Skeletal muscle cell (primary cell): Measurements from ENCODE around the gene SYTL4.
"Not testable (repeated sequence)": the region's sequence is repeated elsewhere in the genome, so short reads cannot be mapped to it uniquely, and the experiment has no call there.

Experiments
- DNase-seq: peaks from one replicate; pipeline ENCODE4 v3.0.0-alpha.2; 2010; ENCODE audit warnings: low read depth
- H3K4me3 ChIP-seq: 2 replicates; pipeline ENCODE4 v1.5.1; 2011; ENCODE audit warnings: low read depth, mild to moderate bottlenecking, control low read depth, low read length, moderate library complexity

Gene SYTL4

GRCh38 chrX:100731441-100732281, at the start of gene SYTL4:
TSS of gene SYTL4 (minus strand) at chrX:100732121. CDS start at chrX:100702037, 30,084 bp downstream.
- no peak for DNase-seq
- H3K4me3 ChIP-seq: peak within 1 kb of the TSS; percentile 65

- DNase-seq, H3K4me3 ChIP-seq: not testable (repeated sequence)
Observed at GRCh38 chrX:100769439-100769838, 37.5 kb upstream of the SYTL4 start.

- no peak for DNase-seq
Observed at GRCh38 chrX:100768679-100769338, 36.9 kb upstream of the SYTL4 start.

GRCh38 chrX:100750883-100751282, 19.0 kb upstream of the SYTL4 start:
- DNase-seq: no peak

More at GRCh38 chrX:100768679-100769338, 36.9 kb upstream of the SYTL4 start:
- H3K4me3 ChIP-seq: no peak overlapping the region

GRCh38 chrX:100748108-100748507, 16.2 kb upstream of the SYTL4 start:
- no peak overlapping the region for H3K4me3 ChIP-seq
- DNase-seq: no peak

More at GRCh38 chrX:100750883-100751282, 19.0 kb upstream of the SYTL4 start:
- H3K4me3 ChIP-seq: no peak overlapping the region

GRCh38 chrX:100747703-100748102, 15.8 kb upstream of the SYTL4 start:
- no peak overlapping the region for H3K4me3 ChIP-seq
- DNase-seq: no peak

- no peak for DNase-seq
- H3K4me3 ChIP-seq: no peak overlapping the region
Observed at GRCh38 chrX:100747090-100747489, 15.2 kb upstream of the SYTL4 start.

- no peak for DNase-seq
Observed at GRCh38 chrX:100745806-100746537, 14.1 kb upstream of the SYTL4 start.

GRCh38 chrX:100745205-100745604, 13.3 kb upstream of the SYTL4 start:
- no peak for DNase-seq

More at GRCh38 chrX:100745806-100746537, 14.1 kb upstream of the SYTL4 start:
- no peak overlapping the region for H3K4me3 ChIP-seq

GRCh38 chrX:100743009-100743607, 11.2 kb upstream of the SYTL4 start:
- no peak overlapping the region for H3K4me3 ChIP-seq
- no peak for DNase-seq

More at GRCh38 chrX:100745205-100745604, 13.3 kb upstream of the SYTL4 start:
- no peak overlapping the region for H3K4me3 ChIP-seq

GRCh38 chrX:100724006-100724405, 7.9 kb downstream of the SYTL4 start:
- DNase-seq, H3K4me3 ChIP-seq: not testable (repeated sequence)

GRCh38 chrX:100721328-100721727, 10.6 kb downstream of the SYTL4 start:
- H3K4me3 ChIP-seq: no peak overlapping the region
- DNase-seq: no peak

GRCh38 chrX:100720301-100720700, 11.6 kb downstream of the SYTL4 start:
- no peak for DNase-seq
- no peak overlapping the region for H3K4me3 ChIP-seq

GRCh38 chrX:100719139-100719538, 12.8 kb downstream of the SYTL4 start:
- no peak for DNase-seq
- H3K4me3 ChIP-seq: no peak overlapping the region

GRCh38 chrX:100717363-100717762, 14.6 kb downstream of the SYTL4 start:
- H3K4me3 ChIP-seq: no peak overlapping the region
- no peak for DNase-seq

- no peak overlapping the region for H3K4me3 ChIP-seq
- DNase-seq: no peak
Observed at GRCh38 chrX:100710816-100711215, 21.1 kb downstream of the SYTL4 start.

GRCh38 chrX:100704581-100705203, 27.2 kb downstream of the SYTL4 start:
- DNase-seq: no peak

GRCh38 chrX:100700809-100701208, 31.1 kb downstream of the SYTL4 start:
- no peak overlapping the region for H3K4me3 ChIP-seq
- DNase-seq: no peak

More at GRCh38 chrX:100704581-100705203, 27.2 kb downstream of the SYTL4 start:
- H3K4me3 ChIP-seq: no peak overlapping the region

- H3K4me3 ChIP-seq: no peak overlapping the region
- no peak for DNase-seq
Observed at GRCh38 chrX:100698551-100698950, 33.4 kb downstream of the SYTL4 start.
